ENCODE data around the gene ZNF782.

DNA sequence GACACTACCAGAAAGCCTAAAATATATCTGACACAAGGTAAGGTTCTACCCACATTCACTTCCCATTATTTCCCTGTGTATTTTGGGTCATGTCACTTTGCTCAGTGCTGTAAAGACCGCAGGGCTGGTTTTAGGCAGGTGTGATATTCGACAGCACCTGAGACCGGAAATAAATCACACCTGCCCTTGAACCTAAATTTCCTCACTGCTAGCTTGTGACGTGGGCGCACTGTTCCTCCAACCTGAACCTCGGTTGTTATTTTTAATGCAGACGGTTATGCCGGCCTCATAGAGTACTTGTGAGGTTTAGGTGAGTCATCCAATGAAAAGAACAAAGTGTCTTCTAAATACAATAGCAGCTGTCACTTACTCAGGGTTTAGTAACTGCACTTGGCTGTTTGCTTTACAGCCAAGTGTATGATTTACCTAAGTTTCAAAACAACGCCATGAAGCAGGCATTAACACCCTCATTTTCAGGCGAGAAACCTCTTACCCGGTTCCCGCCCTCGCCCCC lies 20.7 kb upstream of the ZNF782 start:
- TF ChIP-seq EZH2 (IDR thresholded peaks at IDR 0.05; ENCODE audit: borderline replicate concordance, low read depth, low read length, severe bottlenecking) (no peak), FOS (IDR thresholded peaks at IDR 0.05; ENCODE audit: borderline replicate concordance, insufficient read depth, low read length) (peak; percentile 90), POLR2A (IDR thresholded peaks at IDR 0.05; ENCODE audit: low read depth, low read length) (peak; percentile 53)
- TF ChIP-seq, protein P1, sequence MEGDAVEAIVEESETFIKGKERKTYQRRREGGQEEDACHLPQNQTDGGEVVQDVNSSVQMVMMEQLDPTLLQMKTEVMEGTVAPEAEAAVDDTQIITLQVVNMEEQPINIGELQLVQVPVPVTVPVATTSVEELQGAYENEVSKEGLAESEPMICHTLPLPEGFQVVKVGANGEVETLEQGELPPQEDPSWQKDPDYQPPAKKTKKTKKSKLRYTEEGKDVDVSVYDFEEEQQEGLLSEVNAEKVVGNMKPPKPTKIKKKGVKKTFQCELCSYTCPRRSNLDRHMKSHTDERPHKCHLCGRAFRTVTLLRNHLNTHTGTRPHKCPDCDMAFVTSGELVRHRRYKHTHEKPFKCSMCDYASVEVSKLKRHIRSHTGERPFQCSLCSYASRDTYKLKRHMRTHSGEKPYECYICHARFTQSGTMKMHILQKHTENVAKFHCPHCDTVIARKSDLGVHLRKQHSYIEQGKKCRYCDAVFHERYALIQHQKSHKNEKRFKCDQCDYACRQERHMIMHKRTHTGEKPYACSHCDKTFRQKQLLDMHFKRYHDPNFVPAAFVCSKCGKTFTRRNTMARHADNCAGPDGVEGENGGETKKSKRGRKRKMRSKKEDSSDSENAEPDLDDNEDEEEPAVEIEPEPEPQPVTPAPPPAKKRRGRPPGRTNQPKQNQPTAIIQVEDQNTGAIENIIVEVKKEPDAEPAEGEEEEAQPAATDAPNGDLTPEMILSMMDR (IDR thresholded peaks at IDR 0.05; ENCODE audit: extremely low read depth in 1 of 2, insufficient read depth in 1 of 2, low read depth in 1 of 2, low read length in 2 of 2): no peak
- TF ChIP-seq, protein P2, sequence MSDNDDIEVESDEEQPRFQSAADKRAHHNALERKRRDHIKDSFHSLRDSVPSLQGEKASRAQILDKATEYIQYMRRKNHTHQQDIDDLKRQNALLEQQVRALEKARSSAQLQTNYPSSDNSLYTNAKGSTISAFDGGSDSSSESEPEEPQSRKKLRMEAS (IDR thresholded peaks at IDR 0.05; ENCODE audit: insufficient read depth, insufficient read length): no peak
